GM23248 (cell line): Measurements from ENCODE around the gene LUC7L3.

Source experiments
- EZH2 ChIP-seq: fragments of 200-600 bp; sonication (generic); IDR thresholded peaks from 2 replicates; pipeline ENCODE4 v1.6.1; 2018; ENCODE audit warnings: antibody characterized with exemption, mild to moderate bottlenecking; ENCODE audit not compliant: insufficient read depth, poor library complexity, severe bottlenecking
- EZH2phosphoT487 ChIP-seq: fragments of 200-600 bp; sonication (generic); IDR thresholded peaks from 2 replicates; pipeline ENCODE4 v1.6.1; 2018; ENCODE audit warnings: antibody characterized with exemption, moderate library complexity, mild to moderate bottlenecking, low read depth; ENCODE audit not compliant: insufficient read depth

- TF ChIP-seq EZH2, result no peak
- no peak for TF ChIP-seq EZH2phosphoT487
These were observed 756 bp downstream of the LUC7L3 start for GRCh38 chr17:50719924-50720794.
